ENCODE measurements around the gene CSNK1G1.

CSNK1G1 gene

DNA sequence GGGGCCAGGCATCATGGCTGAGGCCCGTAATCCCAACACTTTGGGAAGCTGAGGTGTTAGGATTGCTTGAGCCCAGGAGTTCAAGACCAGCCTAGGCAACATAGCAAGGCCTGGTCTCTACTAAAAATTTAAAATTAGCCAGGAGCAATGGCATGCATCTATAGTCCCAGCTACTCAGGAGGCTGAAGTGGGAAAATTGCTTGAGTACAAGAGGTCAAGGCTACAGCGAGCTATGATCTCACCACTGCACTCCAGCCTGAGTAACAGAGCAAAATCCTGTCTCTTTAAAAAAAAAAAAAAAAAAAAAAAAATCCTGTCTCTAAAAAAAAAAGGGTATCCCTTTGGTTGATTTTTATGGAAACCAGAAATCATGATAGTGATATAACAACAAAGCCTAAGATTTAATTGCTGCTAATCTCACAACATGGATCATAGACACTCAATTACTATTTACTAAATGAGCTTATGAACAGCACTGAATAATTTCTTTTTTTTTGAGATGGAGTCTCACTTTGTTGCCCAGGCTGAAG is 13.2 kb upstream of the CSNK1G1 start:
- no peak for DNase-seq (ENCODE audit: low read depth)
- H3K4me3 ChIP-seq (ENCODE audit: low read length) = no peak overlapping the region
- TF ChIP-seq, protein P1, sequence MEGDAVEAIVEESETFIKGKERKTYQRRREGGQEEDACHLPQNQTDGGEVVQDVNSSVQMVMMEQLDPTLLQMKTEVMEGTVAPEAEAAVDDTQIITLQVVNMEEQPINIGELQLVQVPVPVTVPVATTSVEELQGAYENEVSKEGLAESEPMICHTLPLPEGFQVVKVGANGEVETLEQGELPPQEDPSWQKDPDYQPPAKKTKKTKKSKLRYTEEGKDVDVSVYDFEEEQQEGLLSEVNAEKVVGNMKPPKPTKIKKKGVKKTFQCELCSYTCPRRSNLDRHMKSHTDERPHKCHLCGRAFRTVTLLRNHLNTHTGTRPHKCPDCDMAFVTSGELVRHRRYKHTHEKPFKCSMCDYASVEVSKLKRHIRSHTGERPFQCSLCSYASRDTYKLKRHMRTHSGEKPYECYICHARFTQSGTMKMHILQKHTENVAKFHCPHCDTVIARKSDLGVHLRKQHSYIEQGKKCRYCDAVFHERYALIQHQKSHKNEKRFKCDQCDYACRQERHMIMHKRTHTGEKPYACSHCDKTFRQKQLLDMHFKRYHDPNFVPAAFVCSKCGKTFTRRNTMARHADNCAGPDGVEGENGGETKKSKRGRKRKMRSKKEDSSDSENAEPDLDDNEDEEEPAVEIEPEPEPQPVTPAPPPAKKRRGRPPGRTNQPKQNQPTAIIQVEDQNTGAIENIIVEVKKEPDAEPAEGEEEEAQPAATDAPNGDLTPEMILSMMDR (conservative IDR thresholded peaks at IDR 0.05; ENCODE audit: low read length) = no peak

- no peak for DNase-seq (ENCODE audit: low read depth)
- no peak overlapping the region for H3K4me3 ChIP-seq (ENCODE audit: low read length)
- TF ChIP-seq, protein P1 (conservative IDR thresholded peaks at IDR 0.05; ENCODE audit: low read length) = no peak
Measured at GRCh38 chr15:64361259-64361658, 5.3 kb upstream of the CSNK1G1 start.

DNA sequence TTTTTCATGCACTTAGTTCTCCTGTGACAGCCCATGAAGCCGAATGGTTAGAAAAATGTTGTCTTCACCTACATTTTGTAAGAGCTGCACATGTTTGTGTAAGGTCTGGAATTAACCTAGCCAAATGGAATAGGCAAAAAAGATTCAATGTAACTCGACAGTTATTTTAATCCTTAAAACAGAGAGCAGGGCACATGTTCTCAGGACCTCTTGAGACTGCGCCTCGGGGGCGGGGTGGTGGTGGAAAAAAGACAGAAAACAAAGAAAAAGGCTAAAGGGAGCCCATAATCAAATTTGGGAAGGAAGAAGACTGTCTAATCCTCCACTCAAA is 702 bp upstream of the CSNK1G1 start:
- peak overlapping the region; percentile 95 for H3K4me3 ChIP-seq (ENCODE audit: low read length)
- TF ChIP-seq, protein P1 (conservative IDR thresholded peaks at IDR 0.05; ENCODE audit: low read length) = no peak
- DNase-seq (ENCODE audit: low read depth) = no peak

DNA sequence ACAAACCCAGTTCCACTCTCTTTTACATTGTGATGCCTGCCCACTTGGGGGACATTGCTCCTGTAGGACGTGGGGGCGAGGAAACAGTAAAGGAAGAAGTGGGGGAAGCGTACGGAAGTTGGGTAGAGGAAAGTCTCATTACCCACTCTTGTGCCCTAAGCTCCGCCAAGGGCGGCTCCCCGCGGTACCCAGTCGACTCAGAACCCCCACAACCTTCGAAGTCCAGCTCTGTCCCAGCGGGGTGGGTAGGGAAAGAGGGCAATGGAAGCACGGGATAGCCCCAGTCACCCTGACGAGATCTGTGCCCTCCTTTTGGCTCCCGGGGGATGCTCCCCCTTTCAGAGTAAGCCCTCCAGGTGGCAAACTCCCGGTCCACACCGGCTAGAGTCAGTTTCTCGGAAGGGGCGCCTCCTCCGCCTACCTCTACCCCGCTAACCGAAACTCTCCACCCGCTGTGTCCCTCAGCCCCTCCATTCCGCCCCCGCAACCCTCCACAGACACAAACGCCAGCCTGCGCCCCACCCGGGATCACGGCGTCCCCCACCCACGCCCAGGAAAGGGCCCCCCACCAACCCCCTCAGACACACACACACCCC is 527 bp downstream of the CSNK1G1 start:
- no peak for DNase-seq (ENCODE audit: low read depth)
- peak overlapping the region; percentile 95 for H3K4me3 ChIP-seq (ENCODE audit: low read length)

DNA sequence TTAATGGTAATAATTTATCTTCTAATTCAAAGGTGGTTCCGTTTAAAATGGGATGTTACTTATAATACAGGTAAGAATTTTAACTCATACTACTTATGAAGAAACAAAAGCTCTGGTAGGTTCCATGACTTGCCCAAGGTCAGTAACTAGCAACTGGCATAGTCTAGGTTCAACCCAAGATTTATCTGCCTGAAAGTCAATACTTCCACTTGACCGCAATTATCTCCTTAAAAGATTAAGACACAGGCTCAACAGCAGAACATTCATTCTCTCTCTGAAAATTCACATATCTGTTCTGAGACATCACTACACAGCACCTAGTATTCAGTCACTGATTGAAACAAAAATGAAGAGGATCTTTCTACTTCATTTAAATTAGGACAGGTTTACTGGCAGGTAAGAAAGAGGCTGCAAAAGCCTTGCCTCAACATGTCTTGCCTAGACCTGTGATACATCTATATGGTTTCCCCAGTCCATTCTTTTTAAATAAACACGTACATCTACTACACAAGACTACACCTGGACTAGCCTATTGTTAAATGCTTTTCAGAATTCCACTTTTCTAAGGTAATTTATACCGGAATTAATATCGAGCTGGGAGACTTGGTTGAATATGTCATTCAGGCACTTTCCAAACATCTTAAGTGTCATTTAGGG is 1.2 kb downstream of the CSNK1G1 start:
- peak overlapping the region; percentile 95 for H3K4me3 ChIP-seq (ENCODE audit: low read length)
- TF ChIP-seq, protein P1 (conservative IDR thresholded peaks at IDR 0.05; ENCODE audit: low read length) = no peak
- no peak for DNase-seq (ENCODE audit: low read depth)

More for the DNA sequence above, 527 bp downstream of the CSNK1G1 start:
- TF ChIP-seq, protein P1 (conservative IDR thresholded peaks at IDR 0.05; ENCODE audit: low read length) = no peak

DNA sequence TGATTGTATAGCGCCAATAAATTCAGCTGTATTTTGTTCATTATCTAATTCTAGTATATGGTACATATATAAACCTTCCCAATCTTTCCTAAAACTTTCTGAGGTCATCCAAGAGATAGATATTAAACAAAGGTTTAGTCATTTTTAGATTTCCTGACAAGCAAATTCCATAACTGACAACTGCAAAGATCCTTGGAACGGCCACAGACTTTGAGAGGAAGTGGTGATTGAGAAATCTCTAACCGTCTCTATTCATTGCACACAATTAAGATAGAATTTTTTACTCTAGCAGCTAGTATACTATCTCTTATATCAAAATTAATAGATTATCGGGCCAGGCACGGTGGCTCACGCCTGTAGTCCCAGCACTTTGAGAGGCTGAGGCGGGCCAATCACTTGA is 4.7 kb downstream of the CSNK1G1 start:
- DNase-seq (ENCODE audit: low read depth) = peak; percentile 44
- TF ChIP-seq, protein P1 (conservative IDR thresholded peaks at IDR 0.05; ENCODE audit: low read length) = no peak
- H3K4me3 ChIP-seq (ENCODE audit: low read length) = no peak overlapping the region

DNA sequence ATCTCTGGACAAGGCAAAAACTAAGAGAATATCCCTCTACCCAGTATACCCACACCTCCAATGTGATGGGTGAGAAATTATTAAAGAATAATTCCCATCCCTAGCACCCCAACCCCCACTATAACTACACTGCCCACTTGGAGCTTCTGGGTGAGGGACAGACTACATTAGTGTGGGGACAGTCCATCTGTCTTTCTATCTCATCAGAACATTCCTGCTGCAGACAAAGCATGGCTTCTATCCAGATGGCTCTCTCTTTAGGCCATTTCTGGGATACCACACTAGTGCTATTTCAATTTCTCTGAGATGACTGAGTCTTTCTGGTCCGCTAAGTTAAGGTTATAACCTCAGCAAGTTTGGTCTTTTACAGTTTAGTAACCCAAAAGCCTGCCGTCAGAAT is 6.6 kb downstream of the CSNK1G1 start:
- H3K4me3 ChIP-seq (ENCODE audit: low read length) = no peak overlapping the region
- TF ChIP-seq, protein P1 (conservative IDR thresholded peaks at IDR 0.05; ENCODE audit: low read length) = no peak
- DNase-seq (ENCODE audit: low read depth) = no peak

Measured in AG10803 (cell line).